Endothelial cell of umbilical vein (primary cell): ENCODE measurements around the gene SLC46A1.

Source experiments
- CTCF ChIP-seq, 2 donors: IDR thresholded peaks; 1 replicate in 1 of 2; 2 replicates in 1 of 2; pipeline ENCODE4 v1.5.1; 2011; ENCODE audit warnings: low read length in 2 of 2, mild to moderate bottlenecking in 2 of 2, moderate library complexity in 2 of 2, control low read depth in 1 of 2, inconsistent platforms in 1 of 2, low read depth in 1 of 2; ENCODE audit not compliant: insufficient read depth in 1 of 2; ENCODE audit errors: extremely low read depth in 1 of 2
- EZH2 ChIP-seq: IDR thresholded peaks from 2 replicates; pipeline ENCODE4 v1.6.1; 2012; ENCODE audit warnings: borderline replicate concordance, low read depth, mild to moderate bottlenecking, moderate library complexity, low read length, inconsistent platforms; ENCODE audit not compliant: severe bottlenecking
- FOS ChIP-seq: IDR thresholded peaks from 2 replicates; pipeline ENCODE4 v1.6.1; 2011; ENCODE audit warnings: mild to moderate bottlenecking, low read length, moderate library complexity, borderline replicate concordance; ENCODE audit not compliant: insufficient read depth
- GATA2 ChIP-seq: IDR thresholded peaks from 2 replicates; pipeline ENCODE4 v1.7.0; 2011; ENCODE audit warnings: low read depth, mild to moderate bottlenecking, moderate library complexity, mixed read lengths, low read length; ENCODE audit not compliant: insufficient read length, insufficient read depth
- JUN ChIP-seq: IDR thresholded peaks from 2 replicates; pipeline ENCODE4 v1.6.1; 2011; ENCODE audit warnings: borderline replicate concordance, low read depth; ENCODE audit not compliant: insufficient read length, insufficient read depth
- MYC ChIP-seq: IDR thresholded peaks from one replicate; pipeline ENCODE4 v1.6.1; 2011; ENCODE audit warnings: mild to moderate bottlenecking, low read depth, low read length
- POLR2A ChIP-seq: IDR thresholded peaks from 2 replicates; pipeline ENCODE4 v1.6.1; 2012; ENCODE audit warnings: low read depth, mild to moderate bottlenecking, control low read depth, low read length
- POLR2AphosphoS5 ChIP-seq: IDR thresholded peaks from 2 replicates; pipeline ENCODE4 v1.6.1; 2012; ENCODE audit warnings: low read depth, mild to moderate bottlenecking, control low read depth, low read length, moderate library complexity; ENCODE audit not compliant: insufficient read depth
- TF ChIP-seq, protein P1 (sequence below): IDR thresholded peaks from 2 replicates; pipeline ENCODE4 v1.6.1; 2011; ENCODE audit not compliant: insufficient read depth, insufficient read length

DNA sequence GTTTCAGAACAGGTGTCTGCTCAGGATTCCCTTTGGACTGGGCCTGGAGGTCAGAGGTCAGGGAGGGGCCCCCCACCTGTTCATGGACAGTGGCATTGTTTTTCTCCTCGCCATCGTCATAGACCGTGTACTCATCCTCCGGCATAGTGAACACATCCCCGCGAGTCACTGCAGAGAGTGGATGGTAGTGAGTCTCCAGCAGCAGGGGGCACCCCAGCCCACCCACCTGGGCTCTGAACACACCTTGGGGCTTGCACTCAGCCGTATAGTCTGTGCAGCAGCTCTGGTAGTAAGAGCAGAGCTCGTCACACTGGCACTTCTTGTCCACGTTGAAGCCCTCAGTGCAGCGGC lies 36.4 kb downstream of the SLC46A1 start:
- TF ChIP-seq CTCF (IDR thresholded peaks at IDR 0.05; ENCODE audit: extremely low read depth in 1 of 2, insufficient read depth in 1 of 2, low read depth in 1 of 2, low read length in 2 of 2) (no peak), EZH2 (no peak), POLR2AphosphoS5 (no peak), GATA2 (no peak), POLR2A (no peak), MYC (no peak), JUN (no peak), FOS (no peak)
- TF ChIP-seq, protein P1, sequence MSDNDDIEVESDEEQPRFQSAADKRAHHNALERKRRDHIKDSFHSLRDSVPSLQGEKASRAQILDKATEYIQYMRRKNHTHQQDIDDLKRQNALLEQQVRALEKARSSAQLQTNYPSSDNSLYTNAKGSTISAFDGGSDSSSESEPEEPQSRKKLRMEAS, result no peak
